ENCODE results near the gene MYO1G. TPM values are rescaled to one million over a fixed set of nuclear protein-coding genes. Genes with fewer than 3 reads are reported as not detected.

MYO1G gene
- total and polyA plus RNA-seq, 4 donors = 11.9 to 76.8 (median 33.2) TPM

DNA sequence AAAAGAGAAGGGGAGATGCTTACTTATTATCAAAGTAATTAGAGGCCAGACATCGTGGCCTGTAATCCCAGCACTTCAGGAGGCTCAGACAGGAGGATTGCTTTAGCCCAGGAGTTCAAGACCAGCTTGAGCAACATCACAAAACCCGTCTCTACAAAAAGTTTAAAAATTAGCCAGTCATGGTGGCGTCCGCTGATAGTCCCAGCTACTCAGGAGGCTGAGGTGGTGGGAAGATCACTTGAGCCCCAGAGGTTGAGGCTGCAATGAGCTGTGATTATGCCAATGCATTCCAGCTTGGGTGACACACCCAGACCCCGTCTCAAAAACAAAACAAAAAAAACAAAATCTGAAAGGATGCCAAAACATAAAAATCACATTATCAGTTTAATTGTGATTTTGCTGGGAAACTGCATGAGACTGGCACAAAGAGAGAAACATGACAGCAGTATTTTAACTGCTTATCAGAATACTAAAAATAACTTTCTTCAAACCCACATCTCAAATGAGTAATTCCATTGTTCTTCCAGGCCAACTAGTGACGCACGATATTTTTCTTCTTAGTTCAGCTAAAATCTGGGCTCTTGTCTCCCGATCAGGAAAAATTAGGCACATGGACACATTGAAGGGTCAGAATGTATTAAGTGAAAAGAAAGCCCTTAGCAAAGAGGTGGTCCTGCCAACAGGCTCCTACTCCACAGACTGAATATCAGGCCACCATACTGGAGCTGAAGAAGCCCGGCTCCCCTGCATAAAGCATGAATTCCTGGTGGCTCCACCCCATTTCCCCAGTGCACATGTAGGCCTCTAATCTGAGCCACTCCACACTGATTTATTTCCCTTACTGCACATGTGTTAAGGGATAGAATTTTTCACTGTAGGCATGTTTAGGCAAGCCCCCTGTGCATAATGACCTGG is 11.6 kb upstream of the MYO1G start:
- peak overlapping the region in 1 of 2 donors; percentile 23 for H3K9ac ChIP-seq (ENCODE audit: insufficient read depth in 1 of 2, low read length in 2 of 2)
- H3K9me3 ChIP-seq (ENCODE audit: control insufficient read depth in 4 of 4, insufficient read depth in 3 of 4, low read length in 3 of 4) = no peaks in the 10 kb centered on the region
- 76 to 81% methylated on average over 9 of the region's 9 CpGs for WGBS, 2 donors
- no peak overlapping the region for H3K4me3 ChIP-seq
- H3K36me3 ChIP-seq (ENCODE audit: control insufficient read depth in 4 of 4, insufficient read depth in 4 of 4, low read length in 4 of 4) = peaks cover 0 to under 1% (median 0%) of the 10 kb centered on the region in 4 donors
- DNase-seq = peak in 2 of 3 donors; percentile 70 to 71
- H3K27me3 ChIP-seq (ENCODE audit: control insufficient read depth in 3 of 3, insufficient read depth in 3 of 3, low read length in 2 of 3) = no peaks in the 10 kb centered on the region
- peak overlapping the region in 1 of 2 donors; percentile 75 for H3K27ac ChIP-seq (ENCODE audit: low read depth in 1 of 2, low read length in 1 of 2)
- TF ChIP-seq, protein P1, sequence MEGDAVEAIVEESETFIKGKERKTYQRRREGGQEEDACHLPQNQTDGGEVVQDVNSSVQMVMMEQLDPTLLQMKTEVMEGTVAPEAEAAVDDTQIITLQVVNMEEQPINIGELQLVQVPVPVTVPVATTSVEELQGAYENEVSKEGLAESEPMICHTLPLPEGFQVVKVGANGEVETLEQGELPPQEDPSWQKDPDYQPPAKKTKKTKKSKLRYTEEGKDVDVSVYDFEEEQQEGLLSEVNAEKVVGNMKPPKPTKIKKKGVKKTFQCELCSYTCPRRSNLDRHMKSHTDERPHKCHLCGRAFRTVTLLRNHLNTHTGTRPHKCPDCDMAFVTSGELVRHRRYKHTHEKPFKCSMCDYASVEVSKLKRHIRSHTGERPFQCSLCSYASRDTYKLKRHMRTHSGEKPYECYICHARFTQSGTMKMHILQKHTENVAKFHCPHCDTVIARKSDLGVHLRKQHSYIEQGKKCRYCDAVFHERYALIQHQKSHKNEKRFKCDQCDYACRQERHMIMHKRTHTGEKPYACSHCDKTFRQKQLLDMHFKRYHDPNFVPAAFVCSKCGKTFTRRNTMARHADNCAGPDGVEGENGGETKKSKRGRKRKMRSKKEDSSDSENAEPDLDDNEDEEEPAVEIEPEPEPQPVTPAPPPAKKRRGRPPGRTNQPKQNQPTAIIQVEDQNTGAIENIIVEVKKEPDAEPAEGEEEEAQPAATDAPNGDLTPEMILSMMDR (IDR thresholded peaks at IDR 0.05; ENCODE audit: control extremely low read depth, extremely low read depth) = no peak
- no peak for ATAC-seq (ENCODE audit: insufficient read depth, low FRiP score)
- H3K4me1 ChIP-seq (ENCODE audit: control insufficient read depth in 5 of 5, insufficient read depth in 5 of 5, low read length in 5 of 5) = peaks cover 0 to 14% (median 5%) of the 10 kb centered on the region in 5 donors

DNA sequence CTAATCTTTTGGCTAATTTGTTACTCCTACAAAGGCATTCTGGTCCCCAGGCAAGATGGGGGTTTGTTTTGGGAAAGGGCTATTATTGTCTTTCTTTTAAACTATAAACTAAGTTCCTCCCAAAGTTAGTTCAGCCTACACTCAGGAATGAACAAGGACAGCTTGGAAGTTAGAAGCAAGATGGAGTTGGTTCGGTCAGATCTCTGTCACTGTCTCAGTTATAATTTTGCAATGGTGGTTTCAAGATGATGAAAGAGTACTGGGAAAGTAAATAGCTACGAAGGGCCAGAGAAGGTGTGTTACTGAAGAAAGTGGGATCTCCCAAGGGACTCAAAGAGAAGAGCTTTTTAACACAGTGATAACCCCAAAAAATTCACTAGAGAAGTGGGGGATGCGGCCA is 10.3 kb upstream of the MYO1G start:
- H3K27ac ChIP-seq (ENCODE audit: low read depth in 1 of 2, low read length in 1 of 2) = no peak overlapping the region
- WGBS, 2 donors = 67 to 83% methylated on average over 3 of the region's 3 CpGs
- H3K27me3 ChIP-seq (ENCODE audit: control insufficient read depth in 3 of 3, insufficient read depth in 3 of 3, low read length in 2 of 3) = no peaks in the 10 kb centered on the region
- H3K36me3 ChIP-seq (ENCODE audit: control insufficient read depth in 4 of 4, insufficient read depth in 4 of 4, low read length in 4 of 4) = peaks cover 3 to 10% (median 7%) of the 10 kb centered on the region in 4 donors
- no peak overlapping the region for H3K4me3 ChIP-seq
- TF ChIP-seq, protein P1 (IDR thresholded peaks at IDR 0.05; ENCODE audit: control extremely low read depth, extremely low read depth) = no peak
- DNase-seq (no peak), ATAC-seq (ENCODE audit: insufficient read depth, low FRiP score) (no peak)
- no peaks in the 10 kb centered on the region for H3K9me3 ChIP-seq (ENCODE audit: control insufficient read depth in 4 of 4, insufficient read depth in 3 of 4, low read length in 3 of 4)
- H3K4me1 ChIP-seq (ENCODE audit: control insufficient read depth in 5 of 5, insufficient read depth in 5 of 5, low read length in 5 of 5) = peaks cover 5 to 18% (median 7%) of the 10 kb centered on the region in 5 donors
- no peak overlapping the region for H3K9ac ChIP-seq (ENCODE audit: insufficient read depth in 1 of 2, low read length in 2 of 2)

DNA sequence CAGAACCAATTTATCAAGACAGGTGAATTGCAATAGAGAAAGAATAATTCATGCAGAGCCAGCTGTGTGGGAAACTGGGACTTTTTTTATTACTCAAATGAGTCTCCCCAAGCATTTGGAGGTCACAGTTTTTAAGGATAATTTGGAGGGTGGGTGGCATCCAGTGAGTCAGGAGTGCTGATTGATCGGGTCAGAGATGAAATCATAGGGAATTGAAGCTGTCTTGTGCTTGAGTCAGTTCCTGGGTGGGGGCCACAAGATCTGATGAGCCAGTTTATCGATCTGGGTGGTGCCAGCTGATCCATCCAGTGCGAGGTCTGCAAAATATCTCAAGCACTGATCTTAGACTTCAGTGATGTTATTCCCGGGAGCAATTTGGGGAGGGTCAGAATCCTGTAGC is 9.9 kb upstream of the MYO1G start:
- TF ChIP-seq, protein P1 (IDR thresholded peaks at IDR 0.05; ENCODE audit: control extremely low read depth, extremely low read depth) = no peak
- H3K9ac ChIP-seq (ENCODE audit: insufficient read depth in 1 of 2, low read length in 2 of 2) = no peak overlapping the region
- peaks cover 5 to 18% (median 7%) of the 10 kb centered on the region in 5 donors for H3K4me1 ChIP-seq (ENCODE audit: control insufficient read depth in 5 of 5, insufficient read depth in 5 of 5, low read length in 5 of 5)
- H3K4me3 ChIP-seq = no peak overlapping the region
- H3K36me3 ChIP-seq (ENCODE audit: control insufficient read depth in 4 of 4, insufficient read depth in 4 of 4, low read length in 4 of 4) = peaks cover 3 to 13% (median 9%) of the 10 kb centered on the region in 4 donors
- H3K27me3 ChIP-seq (ENCODE audit: control insufficient read depth in 3 of 3, insufficient read depth in 3 of 3, low read length in 2 of 3) = no peaks in the 10 kb centered on the region
- 91 to 92% methylated on average over 4 of the region's 4 CpGs for WGBS, 2 donors
- DNase-seq (no peak), ATAC-seq (ENCODE audit: insufficient read depth, low FRiP score) (no peak)
- no peak overlapping the region for H3K27ac ChIP-seq (ENCODE audit: low read depth in 1 of 2, low read length in 1 of 2)
- no peaks in the 10 kb centered on the region for H3K9me3 ChIP-seq (ENCODE audit: control insufficient read depth in 4 of 4, insufficient read depth in 3 of 4, low read length in 3 of 4)

All from lung (tissue), 12 donors.